Mesenchymal stem cell (in vitro differentiated cells and primary cell): ENCODE measurements around the gene PARD3.
A peak's percentile ranks its signal among the peaks of the same experiment; 100 is the strongest.
"Not testable (repeated sequence)": the region's sequence is repeated elsewhere in the genome, so short reads cannot be mapped to it uniquely, and the experiment has no call there.

Experiments used
- DNase-seq: peaks from one replicate; pipeline ENCODE4 v3.0.0-alpha.2; 2013
- H2AFZ ChIP-seq: one replicate; pipeline ENCODE4 v1.6.1; 2013; ENCODE audit warnings: low read depth, mild to moderate bottlenecking, control low read depth, inconsistent platforms, low read length, moderate library complexity
- H2AK5ac ChIP-seq: 2 replicates; pipeline ENCODE4 v1.6.1; 2013; ENCODE audit warnings: low read length, moderate library complexity, mild to moderate bottlenecking, inconsistent platforms; ENCODE audit not compliant: severe bottlenecking
- H2BK120ac ChIP-seq: one replicate; pipeline ENCODE4 v1.6.1; 2013; ENCODE audit warnings: low read depth, mild to moderate bottlenecking, inconsistent platforms, low read length, moderate library complexity
- H2BK12ac ChIP-seq, 2 experiments: one replicate each; pipeline ENCODE4 v1.6.1; 2013; ENCODE audit warnings: inconsistent platforms in 2 of 2, low read length in 2 of 2, mild to moderate bottlenecking in 2 of 2, moderate library complexity in 2 of 2, control low read depth in 1 of 2
- H2BK15ac ChIP-seq: one replicate; pipeline ENCODE4 v1.6.1; 2013; ENCODE audit warnings: mild to moderate bottlenecking, low read depth, inconsistent platforms; ENCODE audit not compliant: poor library complexity, severe bottlenecking
- H2BK5ac ChIP-seq: 2 replicates; pipeline ENCODE4 v1.6.1; 2013; ENCODE audit warnings: low read depth, mild to moderate bottlenecking, low read length, control low read depth, inconsistent platforms; ENCODE audit not compliant: poor library complexity, severe bottlenecking
- H3K14ac ChIP-seq, 2 experiments: one replicate each; pipeline ENCODE4 v1.6.1; 2013; ENCODE audit warnings: inconsistent platforms in 2 of 2, low read length in 2 of 2, control low read depth in 1 of 2, mild to moderate bottlenecking in 1 of 2, moderate library complexity in 1 of 2
- H3K18ac ChIP-seq, 2 experiments: one replicate each; pipeline ENCODE4 v1.6.1; 2013; ENCODE audit warnings: inconsistent platforms in 2 of 2, low read length in 2 of 2, control low read depth in 1 of 2, low read depth in 1 of 2, mild to moderate bottlenecking in 1 of 2
- H3K23ac ChIP-seq, 2 experiments: one replicate each; pipeline ENCODE4 v1.6.1; 2013; ENCODE audit warnings: inconsistent platforms in 2 of 2, low read length in 2 of 2, mild to moderate bottlenecking in 2 of 2, moderate library complexity in 2 of 2, control low read depth in 1 of 2
- H3K27ac ChIP-seq: 2 replicates; pipeline ENCODE4 v1.5.1; 2013; ENCODE audit warnings: mild to moderate bottlenecking, moderate library complexity, low read length, control low read depth, inconsistent platforms; ENCODE audit not compliant: poor library complexity, severe bottlenecking
- H3K27me3 ChIP-seq, 2 experiments: 2 replicates each; pipeline versions ENCODE4 v1.6.1 to v1.7.0; 2013; ENCODE audit warnings: low read length in 2 of 2, mild to moderate bottlenecking in 2 of 2, moderate library complexity in 2 of 2, control low read depth in 1 of 2, inconsistent platforms in 1 of 2; ENCODE audit not compliant: control insufficient read depth in 1 of 2, insufficient read depth in 1 of 2
- H3K36me3 ChIP-seq, 2 experiments: 2 replicates each; pipeline versions ENCODE4 v1.6.1 to v1.7.0; 2013; ENCODE audit warnings: low read length in 2 of 2, control low read depth in 1 of 2, inconsistent platforms in 1 of 2, low read depth in 1 of 2, mild to moderate bottlenecking in 1 of 2; ENCODE audit not compliant: insufficient read depth in 2 of 2, control insufficient read depth in 1 of 2
- H3K4ac ChIP-seq, 2 experiments: one replicate each; pipeline ENCODE4 v1.6.1; 2013; ENCODE audit warnings: inconsistent platforms in 2 of 2, low read length in 2 of 2, mild to moderate bottlenecking in 2 of 2, moderate library complexity in 2 of 2, control low read depth in 1 of 2, low read depth in 1 of 2
- H3K4me1 ChIP-seq: 2 replicates; pipeline ENCODE4 v1.6.1; 2013; ENCODE audit warnings: low read depth, low read length, control low read depth; ENCODE audit not compliant: control insufficient read depth, insufficient read depth
- H3K4me2 ChIP-seq: 2 replicates; pipeline ENCODE4 v1.6.1; 2013; ENCODE audit warnings: low read length, mild to moderate bottlenecking, inconsistent platforms; ENCODE audit not compliant: poor library complexity, severe bottlenecking
- H3K4me3 ChIP-seq, 2 experiments: 2 replicates each; pipeline versions ENCODE4 v1.5.1 to v1.7.0; 2013; ENCODE audit warnings: low read length in 2 of 2, mild to moderate bottlenecking in 2 of 2, control low read depth in 1 of 2, low read depth in 1 of 2; ENCODE audit not compliant: insufficient read depth in 1 of 2
- H3K79me1 ChIP-seq: replicated peaks from 2 replicates; pipeline ENCODE4 v1.6.1; 2013; ENCODE audit warnings: mild to moderate bottlenecking, control low read depth, low read length, inconsistent platforms; ENCODE audit not compliant: poor library complexity, severe bottlenecking
- H3K9ac ChIP-seq: 2 replicates; pipeline ENCODE4 v1.7.0; 2013; ENCODE audit warnings: mild to moderate bottlenecking, low read length, moderate library complexity
- H3K9me3 ChIP-seq: 2 replicates; pipeline ENCODE4 v1.7.0; 2013; ENCODE audit warnings: mild to moderate bottlenecking, low read length; ENCODE audit not compliant: control insufficient read depth
- H4K8ac ChIP-seq: one replicate; pipeline ENCODE4 v1.6.1; 2013; ENCODE audit warnings: inconsistent platforms, mild to moderate bottlenecking, low read length, moderate library complexity
- H4K91ac ChIP-seq: one replicate; pipeline ENCODE4 v1.6.1; 2013; ENCODE audit warnings: mild to moderate bottlenecking, low read length, inconsistent platforms
- WGBS: methylation state at CpG from one replicate; pipeline ENCODE4 v1.1.7; 2013; ENCODE audit warnings: mixed read lengths; 5-methylcytosine and 5-hydroxymethylcytosine counted together

The PARD3 gene

DNA sequence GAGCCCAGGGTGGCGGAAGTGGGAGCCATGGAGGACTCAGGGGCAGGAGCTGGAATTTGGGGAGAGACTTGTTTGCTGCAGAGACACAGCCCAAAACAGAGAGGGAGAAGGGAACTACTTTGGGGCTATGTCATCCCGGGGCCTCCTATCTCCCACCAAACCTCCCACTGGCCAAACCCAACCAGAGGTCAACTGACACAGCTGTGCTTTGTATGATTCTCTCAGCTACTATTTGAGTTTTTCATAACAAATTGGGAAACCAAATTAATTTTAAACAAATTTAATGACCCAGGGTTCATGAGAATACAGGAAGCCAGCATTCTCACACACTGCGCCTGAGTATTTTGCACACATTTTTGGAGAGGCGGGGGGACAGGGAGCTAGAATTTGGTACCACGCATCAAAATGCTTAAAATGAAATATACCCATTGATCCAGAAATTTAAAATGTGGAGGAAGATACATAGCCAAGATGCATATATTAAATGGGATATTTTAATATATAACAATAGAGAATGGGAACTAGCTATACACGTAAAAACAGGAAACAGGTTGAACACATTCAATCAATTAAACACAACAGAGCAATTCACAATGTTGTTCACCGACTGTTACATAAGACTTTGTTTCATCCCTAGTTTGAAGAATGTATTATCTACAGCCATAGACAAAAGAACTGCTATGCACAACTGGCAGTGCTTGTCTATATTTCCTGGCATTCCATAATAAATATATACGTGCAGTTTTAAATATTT is 105.3 kb downstream of the PARD3 start:
- H3K4ac ChIP-seq, result peak overlapping the region; percentile 87 to 92
- H2BK120ac ChIP-seq, result peak overlapping the region; percentile 42
- H3K4me1 ChIP-seq, result peaks cover 21% of the 10 kb centered on the region
- H3K4me3 ChIP-seq, result no peak overlapping the region
- peak overlapping the region in 1 of 2 experiments; percentile 55 for H3K14ac ChIP-seq
- peaks cover 11% of the 10 kb centered on the region for H3K79me1 ChIP-seq
- no peak overlapping the region for H2AFZ ChIP-seq
- H3K27me3 ChIP-seq, result no peaks in the 10 kb centered on the region
- 93% methylated on average over 6 of the region's 8 CpGs for WGBS
- no peaks in the 10 kb centered on the region for H3K9me3 ChIP-seq
- H3K27ac ChIP-seq, result peak overlapping the region; percentile 43
- H4K91ac ChIP-seq, result peak overlapping the region; percentile 92
- peak overlapping the region; percentile 95 for H2AK5ac ChIP-seq
- peak overlapping the region; percentile 88 for H2BK15ac ChIP-seq
- H3K18ac ChIP-seq, result peak overlapping the region; percentile 76 to 89
- no peak for DNase-seq
- H3K4me2 ChIP-seq, result no peak overlapping the region
- H3K23ac ChIP-seq, result no peak overlapping the region
- peak overlapping the region; percentile 6 for H3K9ac ChIP-seq
- no peak overlapping the region for H2BK5ac ChIP-seq
- H4K8ac ChIP-seq, result peak overlapping the region; percentile 84
- peak overlapping the region; percentile 60 to 99 for H2BK12ac ChIP-seq
- no peaks in the 10 kb centered on the region for H3K36me3 ChIP-seq

DNA sequence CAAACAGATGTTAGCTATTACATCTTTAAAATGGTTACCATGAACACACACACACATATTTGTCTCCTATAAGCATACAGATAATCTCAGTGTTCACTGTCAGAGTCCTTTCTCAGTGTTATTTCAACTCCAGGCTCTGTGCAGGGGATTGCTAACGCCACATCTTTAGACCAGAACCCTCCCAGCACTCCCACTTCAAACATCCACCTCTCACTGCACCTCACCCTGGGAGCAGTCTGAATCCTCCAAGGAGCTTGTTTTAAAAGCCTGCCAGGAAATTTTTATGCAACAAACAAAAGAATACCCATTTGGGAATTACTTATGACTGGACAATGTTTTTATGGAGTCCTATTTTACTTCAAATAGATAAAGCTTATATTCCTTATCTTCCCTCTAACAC is 107.4 kb downstream of the PARD3 start:
- Histone ChIP-seq H3K36me3 (no peaks in the 10 kb centered on the region), H3K79me1 (peaks cover 9% of the 10 kb centered on the region), H2AK5ac (no peak overlapping the region), H3K4me3 (no peak overlapping the region), H2BK120ac (no peak overlapping the region), H4K8ac (no peak overlapping the region), H3K27ac (no peak overlapping the region), H3K18ac (peak overlapping the region in 1 of 2 experiments; percentile 51), H3K4ac (peak overlapping the region in 1 of 2 experiments; percentile 67), H3K4me2 (no peak overlapping the region), H2BK12ac (no peak overlapping the region), H3K14ac (no peak overlapping the region), H4K91ac (no peak overlapping the region), H2AFZ (no peak overlapping the region), H3K23ac (no peak overlapping the region), H3K9ac (no peak overlapping the region), H3K27me3 (no peaks in the 10 kb centered on the region), H3K4me1 (peaks cover 19% of the 10 kb centered on the region), H2BK15ac (no peak overlapping the region), H2BK5ac (no peak overlapping the region), H3K9me3 (no peaks in the 10 kb centered on the region)
- 23% methylated on average over 1 of the region's 1 CpG for WGBS
- no peak for DNase-seq

DNA sequence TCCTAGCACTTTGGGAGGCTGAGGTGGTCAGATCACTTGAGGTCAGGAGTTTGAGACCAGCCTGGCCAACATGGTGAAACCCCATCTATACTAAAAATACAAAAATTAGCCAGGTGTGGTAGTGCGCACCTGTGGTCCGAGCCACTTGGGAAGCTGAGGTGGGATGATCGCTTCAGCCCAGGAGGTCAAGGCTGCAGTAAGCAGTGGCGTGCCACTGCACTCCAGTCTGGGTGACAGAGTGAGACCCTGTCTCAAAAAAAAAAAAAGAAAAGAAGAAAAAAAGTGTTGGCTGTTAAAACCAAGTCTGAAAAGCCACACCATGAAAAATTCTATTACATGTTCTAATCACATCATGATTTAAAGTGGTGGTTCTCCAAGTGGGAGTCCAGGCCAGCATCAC is 108.1 kb downstream of the PARD3 start:
- H3K27ac ChIP-seq, H2BK120ac ChIP-seq, DNase-seq, H2BK5ac ChIP-seq, H3K4ac ChIP-seq, H3K9ac ChIP-seq, H2AFZ ChIP-seq, H4K8ac ChIP-seq, H2BK15ac ChIP-seq, H3K4me2 ChIP-seq, H3K27me3 ChIP-seq, H3K36me3 ChIP-seq, H3K9me3 ChIP-seq, H2AK5ac ChIP-seq, H4K91ac ChIP-seq, H3K4me3 ChIP-seq, H3K14ac ChIP-seq, H3K79me1 ChIP-seq, H3K23ac ChIP-seq: not testable (repeated sequence)
- 98% methylated on average over 4 of the region's 4 CpGs for WGBS
- H2BK12ac ChIP-seq, result peak overlapping the region in 1 of 2 experiments; percentile 89
- H3K4me1 ChIP-seq, result peaks cover 25% of the 10 kb centered on the region
- peak overlapping the region in 1 of 2 experiments; percentile 40 for H3K18ac ChIP-seq

DNA sequence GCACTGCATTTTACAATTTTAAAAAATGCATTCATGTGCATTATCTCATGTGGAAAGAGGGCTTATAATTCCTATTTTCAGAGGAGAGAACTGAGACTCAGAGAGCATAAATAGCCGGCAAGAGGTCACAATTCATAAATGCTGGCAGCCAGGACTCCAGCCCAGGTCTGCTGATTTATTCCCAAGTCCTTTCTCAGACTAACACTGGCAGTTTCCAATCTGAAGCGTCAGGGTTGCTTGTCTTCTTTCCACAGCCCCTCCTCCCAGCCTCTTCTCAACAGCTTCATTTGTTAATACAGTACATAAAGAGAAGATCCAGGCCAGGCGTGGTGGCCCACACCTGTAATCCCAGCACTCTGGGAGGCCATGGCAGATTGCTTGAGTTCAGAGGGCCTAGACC is 108.9 kb downstream of the PARD3 start:
- H4K91ac ChIP-seq, result peak overlapping the region; percentile 15
- H3K18ac ChIP-seq, result peak overlapping the region; percentile 24 to 77
- H2AFZ ChIP-seq, result no peak overlapping the region
- H3K14ac ChIP-seq, result no peak overlapping the region
- WGBS, result 77% methylated on average over 3 of the region's 3 CpGs
- H4K8ac ChIP-seq, result peak overlapping the region; percentile 57
- no peak overlapping the region for H3K4me2 ChIP-seq
- peak overlapping the region; percentile 35 for H2AK5ac ChIP-seq
- H3K9ac ChIP-seq, result no peak overlapping the region
- H2BK15ac ChIP-seq, result no peak overlapping the region
- peaks cover 27% of the 10 kb centered on the region for H3K4me1 ChIP-seq
- H3K4ac ChIP-seq, result peak overlapping the region in 1 of 2 experiments; percentile 74
- H2BK120ac ChIP-seq, result peak overlapping the region; percentile 64
- no peak overlapping the region for H3K23ac ChIP-seq
- no peaks in the 10 kb centered on the region for H3K36me3 ChIP-seq
- H3K27ac ChIP-seq, result no peak overlapping the region
- no peak overlapping the region for H2BK5ac ChIP-seq
- no peak overlapping the region for H3K4me3 ChIP-seq
- no peaks in the 10 kb centered on the region for H3K27me3 ChIP-seq
- peaks cover 6% of the 10 kb centered on the region for H3K79me1 ChIP-seq
- peak overlapping the region; percentile 46 to 72 for H2BK12ac ChIP-seq
- DNase-seq, result no peak
- H3K9me3 ChIP-seq, result no peaks in the 10 kb centered on the region
